ENCODE measurements around the gene TGFBR3. TPM values are rescaled to one million over a fixed set of nuclear protein-coding genes. Genes with fewer than 3 reads are reported as not detected.

Gene TGFBR3
- total and polyA plus RNA-seq, 2 experiments from 2014 or later, result 16.2 to 26.5 TPM

GRCh38 chr1:91870322-91870721, 15.6 kb downstream of the TGFBR3 start:
- WGBS, 2 experiments (ENCODE audit: low coverage in 1 of 2, low lambda C conversion rate in 2 of 2, missing lambda C conversion rate in 2 of 2), result 79 to 81% methylated on average over 2 of the region's 2 CpGs
- Histone ChIP-seq H3K4me1 (ENCODE audit: insufficient read depth) (peaks cover 14% of the 10 kb centered on the region), H3K79me2 (ENCODE audit: insufficient read depth) (peaks cover 100% of the 10 kb centered on the region), H2AFZ (no peak overlapping the region), H3K9ac (no peak overlapping the region), H3K4me3 (no peak overlapping the region), H3K4me2 (ENCODE audit: unreplicated experiment) (no peak overlapping the region), H3F3A (ENCODE audit: insufficient read depth) (peaks cover 6% of the 10 kb centered on the region; the same call in 1 of the 2 replicates), H3K36me3 (ENCODE audit: low read depth) (no peaks in the 10 kb centered on the region), H3K9me2 (ENCODE audit: insufficient read depth) (no peaks in the 10 kb centered on the region), H3K27me3 (replicated peaks; ENCODE audit: insufficient read depth) (no peaks in the 10 kb centered on the region), H3K27ac (no peak overlapping the region), H3K9me3 (ENCODE audit: low read depth) (no peaks in the 10 kb centered on the region), H4K20me1 (ENCODE audit: insufficient read depth) (0 out of 2 replicates have a peak, but pooled peaks cover 12% of the 10 kb centered on the region)
- in situ Hi-C loops (cut with MboI), result no loop called here
- DNase-seq, result no peak
- no peak for TF ChIP-seq EZH2phosphoT487 (IDR thresholded peaks at IDR 0.05; ENCODE audit: insufficient read depth, low read depth)
- TF ChIP-seq EZH2 (IDR thresholded peaks at IDR 0.05; ENCODE audit: insufficient read depth, poor library complexity, severe bottlenecking), result no peak

GRCh38 chr1:91866425-91866824, 19.5 kb downstream of the TGFBR3 start:
- in situ Hi-C loops (cut with MboI), result no loop called here
- no peak overlapping the region for H3K27ac ChIP-seq
- H3K9ac ChIP-seq, result no peak overlapping the region
- H3K9me3 ChIP-seq (ENCODE audit: low read depth), result no peaks in the 10 kb centered on the region
- no peak for DNase-seq
- TF ChIP-seq EZH2 (IDR thresholded peaks at IDR 0.05; ENCODE audit: insufficient read depth, poor library complexity, severe bottlenecking) (no peak), EZH2phosphoT487 (IDR thresholded peaks at IDR 0.05; ENCODE audit: insufficient read depth, low read depth) (no peak)
- no peaks in the 10 kb centered on the region for H3K9me2 ChIP-seq (ENCODE audit: insufficient read depth)
- peaks cover 9% of the 10 kb centered on the region; the same call in 1 of the 2 replicates for H4K20me1 ChIP-seq (ENCODE audit: insufficient read depth)
- peaks cover 96% of the 10 kb centered on the region for H3K79me2 ChIP-seq (ENCODE audit: insufficient read depth)
- H3K36me3 ChIP-seq (ENCODE audit: low read depth), result no peaks in the 10 kb centered on the region
- peaks cover 20% of the 10 kb centered on the region for H3K4me1 ChIP-seq (ENCODE audit: insufficient read depth)
- no peak overlapping the region for H3K4me2 ChIP-seq (ENCODE audit: unreplicated experiment)
- H2AFZ ChIP-seq, result no peak overlapping the region
- no peak overlapping the region for H3K4me3 ChIP-seq
- WGBS, 2 experiments (ENCODE audit: low coverage in 1 of 2, low lambda C conversion rate in 2 of 2, missing lambda C conversion rate in 2 of 2), result 65 to 75% methylated on average over 5 of the region's 5 CpGs
- H3F3A ChIP-seq (ENCODE audit: insufficient read depth), result peaks cover 20% of the 10 kb centered on the region
- no peaks in the 10 kb centered on the region for H3K27me3 ChIP-seq (replicated peaks; ENCODE audit: insufficient read depth)

GRCh38 chr1:91864017-91864700, 21.8 kb downstream of the TGFBR3 start:
- Histone ChIP-seq H3K79me2 (ENCODE audit: insufficient read depth) (peaks cover 91% of the 10 kb centered on the region), H3K27me3 (replicated peaks; ENCODE audit: insufficient read depth) (no peaks in the 10 kb centered on the region), H4K20me1 (ENCODE audit: insufficient read depth) (peaks cover 3% of the 10 kb centered on the region; the same call in 1 of the 2 replicates), H3K27ac (peak overlapping the region; percentile 74), H3K36me3 (ENCODE audit: low read depth) (peaks cover 14% of the 10 kb centered on the region; the same call in 1 of the 2 replicates), H3K4me2 (ENCODE audit: unreplicated experiment) (peak overlapping the region; percentile 83), H3K4me3 (peak overlapping the region; percentile 63), H3K9ac (peak overlapping the region; percentile 61), H3F3A (ENCODE audit: insufficient read depth) (peaks cover 20% of the 10 kb centered on the region), H3K4me1 (ENCODE audit: insufficient read depth) (peaks cover 19% of the 10 kb centered on the region), H2AFZ (peak overlapping the region; percentile 42), H3K9me2 (ENCODE audit: insufficient read depth) (no peaks in the 10 kb centered on the region), H3K9me3 (ENCODE audit: low read depth) (no peaks in the 10 kb centered on the region)
- DNase-seq, result peak; percentile 85
- WGBS, 2 experiments (ENCODE audit: low coverage in 1 of 2, low lambda C conversion rate in 2 of 2, missing lambda C conversion rate in 2 of 2), result 13 to 18% methylated on average over 5 of the region's 5 CpGs
- no peak for TF ChIP-seq EZH2phosphoT487 (IDR thresholded peaks at IDR 0.05; ENCODE audit: insufficient read depth, low read depth)
- no peak for TF ChIP-seq EZH2 (IDR thresholded peaks at IDR 0.05; ENCODE audit: insufficient read depth, poor library complexity, severe bottlenecking)
- in situ Hi-C loops (cut with MboI), result no loop called here

- Histone ChIP-seq H3K9ac (peak overlapping the region; percentile 61), H3K9me2 (ENCODE audit: insufficient read depth) (no peaks in the 10 kb centered on the region), H3K4me3 (peak overlapping the region; percentile 63), H3K9me3 (ENCODE audit: low read depth) (no peaks in the 10 kb centered on the region), H3F3A (ENCODE audit: insufficient read depth) (peaks cover 20% of the 10 kb centered on the region), H3K27me3 (replicated peaks; ENCODE audit: insufficient read depth) (no peaks in the 10 kb centered on the region), H3K79me2 (ENCODE audit: insufficient read depth) (peaks cover 91% of the 10 kb centered on the region), H4K20me1 (ENCODE audit: insufficient read depth) (no peaks in the 10 kb centered on the region; the same call in 1 of the 2 replicates), H3K27ac (peak overlapping the region; percentile 74), H3K4me1 (ENCODE audit: insufficient read depth) (peaks cover 19% of the 10 kb centered on the region), H2AFZ (no peak overlapping the region), H3K36me3 (ENCODE audit: low read depth) (peaks cover 14% of the 10 kb centered on the region; the same call in 1 of the 2 replicates), H3K4me2 (ENCODE audit: unreplicated experiment) (peak overlapping the region; percentile 83)
- in situ Hi-C loops (cut with MboI), result no loop called here
- TF ChIP-seq EZH2 (IDR thresholded peaks at IDR 0.05; ENCODE audit: insufficient read depth, poor library complexity, severe bottlenecking) (no peak), EZH2phosphoT487 (IDR thresholded peaks at IDR 0.05; ENCODE audit: insufficient read depth, low read depth) (no peak)
- peak; percentile 29 for DNase-seq
- 36 to 41% methylated on average over 3 of the region's 3 CpGs for WGBS, 2 experiments (ENCODE audit: low coverage in 1 of 2, low lambda C conversion rate in 2 of 2, missing lambda C conversion rate in 2 of 2)
Measured at GRCh38 chr1:91863498-91863897, 22.5 kb downstream of the TGFBR3 start.

All from GM23248 (cell line).